HG02610 (cell line): ENCODE results near the gene SNRNP48.

Source experiments
- ATAC-seq: cut with Tn5 transposase; IDR thresholded peaks from one replicate; pipeline ENCODE4 v1.9.1; 2021; ENCODE audit warnings: mild to moderate bottlenecking, moderate library complexity; ENCODE audit not compliant: unreplicated experiment

Gene SNRNP48

GRCh38 chr6:7589949-7590917 lies at the start of gene SNRNP48:
SNRNP48 (plus strand) TSS chr6:7590198; CDS start chr6:7590258, 60 bp downstream.
- ATAC-seq, result peak; percentile 99

GRCh38 chr6:7540595-7540994 lies 49.4 kb upstream of the SNRNP48 start:
- ATAC-seq, result no peak

- ATAC-seq, result no peak
These were observed 48.6 kb upstream of the SNRNP48 start, which contains the start of gene DSP for GRCh38 chr6:7541175-7542064. DSP (plus strand) TSS chr6:7541671; CDS start chr6:7541916, 245 bp downstream.

- ATAC-seq, result no peak
These were observed 47.7 kb upstream of the SNRNP48 start for GRCh38 chr6:7542065-7542873.

- no peak for ATAC-seq
These were observed 46.9 kb upstream of the SNRNP48 start for GRCh38 chr6:7542874-7543624.

- ATAC-seq, result no peak
These were observed 46.1 kb upstream of the SNRNP48 start for GRCh38 chr6:7543789-7544424.

GRCh38 chr6:7544597-7544996 lies 45.4 kb upstream of the SNRNP48 start:
- no peak for ATAC-seq

GRCh38 chr6:7545316-7546019 lies 44.5 kb upstream of the SNRNP48 start:
- no peak for ATAC-seq

- no peak for ATAC-seq
These were observed 44.0 kb upstream of the SNRNP48 start for GRCh38 chr6:7546020-7546369.

- ATAC-seq, result no peak
These were observed 43.6 kb upstream of the SNRNP48 start for GRCh38 chr6:7546383-7546782.

- ATAC-seq, result no peak
These were observed 43.1 kb upstream of the SNRNP48 start for GRCh38 chr6:7546896-7547295.

GRCh38 chr6:7547315-7547714 lies 42.7 kb upstream of the SNRNP48 start:
- ATAC-seq, result no peak

- ATAC-seq, result no peak
These were observed 39.6 kb upstream of the SNRNP48 start for GRCh38 chr6:7550433-7550801.

- ATAC-seq, result no peak
These were observed 35.3 kb upstream of the SNRNP48 start for GRCh38 chr6:7554533-7555275.

- no peak for ATAC-seq
These were observed 34.3 kb upstream of the SNRNP48 start for GRCh38 chr6:7555671-7556070.

- ATAC-seq, result no peak
These were observed 33.4 kb upstream of the SNRNP48 start for GRCh38 chr6:7556394-7557106.

- no peak for ATAC-seq
These were observed 32.3 kb upstream of the SNRNP48 start for GRCh38 chr6:7557652-7558051.

- ATAC-seq, result no peak
These were observed 31.2 kb upstream of the SNRNP48 start for GRCh38 chr6:7558781-7559180.
